ENCODE results near the gene TCERG1. TPM values are rescaled to one million over a fixed set of nuclear protein-coding genes. Genes with fewer than 3 reads are reported as not detected.

TCERG1 gene
- 30.6 and 42.5 TPM in 2 replicates for total RNA-seq

DNA sequence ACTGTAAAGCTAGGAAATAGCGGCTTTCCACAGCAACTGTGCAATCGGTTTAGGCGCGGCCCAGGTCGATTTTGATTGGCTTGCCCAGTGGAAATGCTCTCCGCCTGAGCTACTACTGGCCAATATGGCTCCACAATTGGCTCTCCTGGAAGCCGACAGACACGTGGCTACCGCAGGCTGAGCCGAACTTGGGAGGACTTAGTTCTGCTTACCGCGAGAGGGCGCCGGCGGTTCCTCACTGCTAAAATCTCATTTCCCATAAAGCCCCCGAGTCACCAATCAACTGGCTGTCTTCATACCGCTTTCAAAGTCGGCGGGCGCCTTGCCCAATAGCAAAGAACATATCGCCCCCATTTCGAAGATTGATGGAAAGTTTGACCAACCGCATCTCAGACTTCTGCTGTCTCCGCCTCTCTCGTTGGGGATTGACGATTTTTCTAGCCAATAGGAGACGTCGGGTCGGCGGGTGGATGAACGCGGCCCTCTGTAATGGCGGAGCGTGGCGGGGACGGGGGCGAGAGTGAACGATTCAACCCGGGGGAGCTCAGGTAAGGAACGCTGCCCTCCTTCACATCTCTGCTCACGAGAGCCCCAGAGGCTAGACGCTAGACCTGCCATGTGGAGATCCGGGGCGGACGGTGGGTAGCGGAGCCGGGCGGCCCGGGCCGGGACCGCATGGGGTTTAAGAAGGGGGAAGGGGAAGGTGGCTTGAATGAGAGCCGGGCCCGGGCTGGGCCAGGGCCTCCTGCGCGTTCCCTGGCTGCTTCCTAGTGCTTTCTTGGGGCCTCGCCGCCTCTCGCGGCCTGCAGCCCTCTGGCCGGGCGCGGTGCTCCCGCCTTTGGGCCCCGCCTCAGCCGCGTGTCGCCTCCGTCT is at the start of gene TCERG1:
Gene TCERG1, plus strand, starts transcription at position 473 of the 873 bp plus-strand sequence. Its CDS starts 17 bp downstream, at position 490.
- peak; percentile 100 for DNase-seq (ENCODE audit: low read depth, low spot score)

DNA sequence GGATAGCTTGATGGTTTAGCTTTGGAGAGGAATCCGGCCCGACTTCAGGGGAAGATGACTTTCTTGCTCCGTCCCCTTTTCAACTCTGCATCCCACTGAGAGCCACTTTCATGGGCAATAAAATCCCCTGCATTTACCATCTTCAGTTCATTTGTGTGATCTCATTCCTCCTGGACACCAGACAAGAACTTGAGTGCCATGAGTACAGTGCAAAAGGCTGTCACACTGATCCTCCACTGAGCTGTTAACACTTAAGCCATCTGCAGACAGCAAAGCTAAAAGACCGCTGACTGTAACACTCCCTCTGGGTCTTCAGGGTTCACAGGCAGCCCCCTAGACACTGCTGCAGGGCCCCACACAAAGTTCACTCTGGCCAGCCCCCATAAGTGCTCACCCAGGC is 48.3 kb upstream of the TCERG1 start:
- DNase-seq (ENCODE audit: low read depth, low spot score): no peak

DNA sequence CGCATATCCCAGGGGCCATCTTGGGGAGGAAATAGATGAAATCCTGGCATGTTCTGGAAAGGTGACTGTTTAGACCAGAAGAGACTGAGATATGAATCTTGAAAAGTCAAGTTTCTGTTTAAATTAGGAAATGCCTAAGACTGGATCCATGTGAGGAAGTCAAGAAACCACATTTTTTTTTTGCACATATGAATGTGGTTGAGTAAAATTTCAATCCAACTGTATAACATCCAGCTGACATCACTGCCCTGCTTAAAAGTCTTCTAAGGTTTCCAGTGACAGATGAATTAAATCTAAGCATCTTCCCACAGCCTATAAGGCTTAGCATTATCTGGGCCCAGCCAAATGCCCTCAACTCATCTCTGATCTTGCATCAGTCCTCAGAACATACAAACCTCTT is 47.7 kb upstream of the TCERG1 start:
- no peak for DNase-seq (ENCODE audit: low read depth, low spot score)

DNA sequence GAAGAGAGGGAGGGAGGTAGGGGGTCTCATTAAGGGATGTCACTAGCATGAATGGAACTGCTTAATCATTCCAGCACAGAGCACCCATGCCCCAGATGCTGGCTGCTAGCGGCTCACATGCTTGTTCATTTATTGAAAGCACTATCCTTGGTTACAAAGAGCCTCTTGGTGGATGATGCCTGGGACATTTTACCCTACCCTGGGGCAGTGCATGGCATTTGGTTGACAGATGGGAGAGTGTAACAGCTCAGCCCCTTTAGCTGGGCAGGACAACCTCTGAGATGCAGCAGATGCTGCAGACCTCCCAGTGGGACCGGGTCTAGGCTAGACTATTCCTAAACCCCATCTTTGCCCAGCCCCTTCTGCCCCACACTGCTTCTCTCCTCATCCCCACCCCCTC is 46.9 kb upstream of the TCERG1 start:
- DNase-seq (ENCODE audit: low read depth, low spot score): no peak

DNA sequence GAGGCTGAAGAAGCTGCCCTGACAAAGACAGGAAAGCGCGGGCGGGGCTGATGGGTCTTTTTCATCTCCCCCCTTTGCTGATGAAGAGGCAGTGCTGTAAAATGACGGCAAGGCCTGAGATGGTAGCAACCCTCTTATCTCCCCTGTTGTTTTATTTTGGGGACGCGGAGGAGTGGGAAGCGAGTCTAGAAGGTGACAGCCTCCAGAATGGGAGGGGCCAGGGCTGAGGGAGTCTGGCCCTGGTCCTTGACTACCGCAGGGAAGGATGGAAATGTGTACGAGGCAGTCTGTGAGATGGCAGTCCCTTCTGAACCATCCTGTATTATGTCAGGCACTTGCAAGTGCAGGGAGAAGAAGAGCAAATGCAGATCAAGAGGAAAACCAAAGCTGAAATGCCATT is 46.1 kb upstream of the TCERG1 start:
- no peak for DNase-seq (ENCODE audit: low read depth, low spot score)

DNA sequence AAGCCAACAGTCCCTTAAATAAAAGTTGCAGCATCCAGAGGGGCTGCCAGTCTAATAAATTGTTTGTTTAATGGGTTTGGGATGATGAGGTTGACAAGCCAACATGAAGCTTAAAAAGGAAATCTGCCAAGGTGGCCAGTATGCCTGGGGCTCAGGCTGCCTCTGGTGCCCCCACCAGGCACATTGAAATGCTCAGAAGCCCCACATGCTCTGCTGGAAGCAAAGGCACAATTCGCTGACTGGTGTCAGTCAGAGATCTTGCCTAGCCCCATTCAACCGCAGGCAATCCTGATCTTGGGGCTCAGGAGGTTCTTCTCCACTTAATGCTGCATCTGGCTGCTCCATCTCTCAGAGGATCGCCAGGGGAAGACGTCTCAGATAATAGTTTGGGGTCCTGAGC is 44.2 kb upstream of the TCERG1 start:
- no peak for DNase-seq (ENCODE audit: low read depth, low spot score)

DNA sequence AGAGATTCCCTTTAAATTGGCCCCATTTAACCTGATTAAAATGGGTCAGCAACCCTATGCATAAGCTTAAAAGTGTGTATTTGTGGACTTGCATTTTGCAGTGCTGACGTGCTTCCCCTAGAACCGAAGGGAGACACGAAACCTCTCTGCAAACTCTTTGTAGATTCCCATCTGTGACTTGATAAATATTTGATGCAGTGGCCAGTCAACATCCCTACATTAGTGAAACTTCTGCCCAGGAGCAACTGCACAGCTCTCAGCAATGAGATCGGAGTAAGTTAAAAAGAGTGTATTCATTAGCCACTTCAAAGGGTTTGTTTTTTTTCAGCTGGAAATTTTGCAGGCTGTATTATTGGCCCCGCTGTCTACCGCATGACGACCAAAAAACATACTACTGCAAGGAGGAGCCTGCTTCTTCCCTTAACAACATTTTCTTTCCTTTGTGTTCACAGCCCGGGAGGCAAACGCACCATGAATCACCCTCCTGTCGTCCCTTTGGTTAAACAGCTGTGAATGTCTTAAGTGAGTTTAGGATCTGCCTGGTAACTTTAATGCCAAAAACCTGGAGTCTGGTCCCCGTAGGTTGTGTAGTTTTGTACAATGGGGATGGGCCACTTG is 38.0 kb upstream of the TCERG1 start:
- DNase-seq (ENCODE audit: low read depth, low spot score): no peak

DNA sequence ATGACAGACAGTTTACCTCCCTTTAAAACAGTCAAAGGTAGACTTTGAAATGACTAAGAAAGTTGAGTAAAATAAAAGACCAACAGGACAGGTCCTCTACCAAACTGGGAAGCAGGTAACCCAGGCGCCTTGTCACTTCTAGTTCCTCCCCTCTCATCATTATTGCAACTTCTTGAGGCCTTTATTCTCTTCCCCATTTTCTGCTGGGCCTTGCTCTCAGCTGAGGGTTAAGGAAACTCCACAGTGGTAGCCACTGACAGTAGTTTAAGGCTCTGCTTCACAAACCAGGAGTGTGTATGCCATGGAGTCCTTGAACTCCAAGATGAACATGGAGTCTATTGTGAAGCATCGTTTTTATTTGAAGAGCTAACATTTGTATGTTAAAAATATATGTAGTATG is 36.9 kb upstream of the TCERG1 start:
- no peak for DNase-seq (ENCODE audit: low read depth, low spot score)

DNA sequence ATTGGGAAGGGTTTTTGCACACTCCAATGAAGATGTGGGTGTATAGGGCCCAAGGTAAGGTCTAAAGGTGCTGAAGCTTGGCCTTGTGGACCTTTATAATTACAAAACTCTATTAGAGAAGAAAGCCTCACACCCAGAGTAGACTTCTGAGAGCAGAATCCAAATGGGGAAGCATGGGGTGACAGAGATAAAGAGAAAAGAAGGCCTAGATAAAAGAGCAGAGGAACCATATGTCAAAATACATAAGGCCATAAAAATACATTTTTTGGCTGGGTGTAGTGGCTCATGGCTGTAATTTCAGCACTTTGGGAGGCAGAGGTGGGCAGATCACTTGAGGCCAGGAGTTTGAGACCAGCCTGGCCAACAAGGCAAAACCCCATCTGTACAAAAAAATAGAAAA is 27.4 kb upstream of the TCERG1 start:
- no peak for DNase-seq (ENCODE audit: low read depth, low spot score)

DNA sequence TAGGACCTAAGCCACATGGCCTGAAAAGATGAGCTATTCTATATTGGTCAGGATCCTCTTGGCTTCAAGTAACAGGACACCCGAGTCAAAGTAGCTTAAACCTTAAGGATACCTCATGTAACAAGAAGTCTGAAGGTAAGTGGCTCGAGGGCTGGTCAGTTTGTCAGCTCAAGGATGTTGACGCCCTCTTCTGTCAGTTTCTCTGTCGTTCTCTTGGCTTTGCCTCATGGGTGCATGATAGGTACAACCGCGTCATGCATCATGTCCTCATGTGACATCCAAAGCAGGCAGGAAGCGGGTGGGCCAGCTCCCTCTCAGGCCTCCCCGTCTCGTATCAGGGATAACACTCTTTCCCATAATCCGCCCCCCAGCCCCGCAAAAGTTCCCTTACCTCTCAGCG is 22.1 kb upstream of the TCERG1 start:
- DNase-seq (ENCODE audit: low read depth, low spot score): no peak

DNA sequence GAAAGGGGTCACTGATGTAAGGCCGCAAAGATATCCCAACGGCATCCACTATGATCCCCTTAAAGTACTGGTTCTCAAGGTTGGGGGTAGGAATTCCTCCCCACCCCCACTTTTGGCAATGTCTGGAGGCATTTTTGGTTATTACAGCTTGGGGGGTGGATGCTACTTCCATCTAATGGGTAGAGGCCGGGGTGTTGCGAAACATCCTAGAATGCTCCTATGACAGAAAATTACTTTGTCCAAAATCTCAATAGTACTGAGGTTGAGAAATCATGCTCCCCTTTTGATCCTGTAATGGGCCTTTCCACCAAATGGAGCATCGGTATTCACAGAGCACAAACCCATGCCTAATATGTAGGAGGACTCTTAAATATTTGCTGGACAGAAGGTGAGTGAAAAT is 20.8 kb upstream of the TCERG1 start:
- no peak for DNase-seq (ENCODE audit: low read depth, low spot score)

DNA sequence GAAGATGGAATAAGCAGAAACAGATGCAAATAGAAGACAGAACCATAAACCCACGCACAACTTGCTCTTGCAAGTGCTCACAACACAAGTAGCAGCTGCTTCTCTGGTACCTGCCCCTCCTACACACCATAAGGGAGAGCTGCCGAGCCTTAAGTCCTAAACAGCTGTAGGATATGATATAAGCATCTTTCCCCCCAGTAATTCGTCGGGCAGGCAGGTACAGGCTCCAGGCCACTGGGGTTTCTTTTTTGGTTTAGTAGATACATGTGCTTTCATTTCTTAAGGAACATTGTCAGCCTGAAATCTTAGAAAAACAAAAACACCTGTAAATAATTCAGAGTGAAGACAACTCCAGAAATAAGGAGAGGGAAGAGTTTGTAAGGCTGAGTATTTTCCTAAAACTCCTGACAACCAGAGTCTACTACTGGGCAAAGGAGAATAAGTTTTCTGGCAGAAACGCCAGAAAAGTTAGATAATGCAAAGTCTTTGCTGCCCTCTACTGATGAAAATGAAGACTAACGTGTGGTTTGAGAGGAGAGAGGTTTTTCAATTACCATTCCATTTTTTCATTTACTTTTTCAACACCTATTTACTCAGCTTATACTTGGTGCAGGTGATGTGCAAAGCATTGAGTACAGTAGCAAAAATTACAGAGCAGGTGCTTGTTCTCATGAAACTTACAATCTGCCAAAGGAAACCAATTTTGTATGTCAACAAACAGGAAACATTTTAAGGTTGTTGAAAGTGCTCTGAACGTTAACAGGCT is 20.1 kb upstream of the TCERG1 start:
- DNase-seq (ENCODE audit: low read depth, low spot score): no peak

DNA sequence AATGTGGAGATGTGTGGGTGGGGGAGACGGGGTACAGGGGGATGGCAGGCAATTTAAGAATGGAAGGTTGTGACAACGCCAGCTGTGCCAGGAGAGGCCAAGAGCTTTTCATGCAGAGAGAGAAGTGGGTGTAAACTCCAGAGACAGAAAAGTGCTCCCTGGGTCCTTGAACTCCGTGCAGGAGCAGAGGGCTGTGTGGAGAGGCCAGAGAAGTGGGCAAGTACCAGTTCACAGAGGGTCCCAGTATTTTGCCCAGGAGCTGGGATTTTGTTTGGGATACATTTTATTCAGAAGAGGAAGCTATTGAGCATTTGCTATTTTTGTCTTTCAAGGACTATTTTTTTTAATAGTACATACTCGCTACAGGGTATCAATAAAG is 19.5 kb upstream of the TCERG1 start:
- DNase-seq (ENCODE audit: low read depth, low spot score): no peak

DNA sequence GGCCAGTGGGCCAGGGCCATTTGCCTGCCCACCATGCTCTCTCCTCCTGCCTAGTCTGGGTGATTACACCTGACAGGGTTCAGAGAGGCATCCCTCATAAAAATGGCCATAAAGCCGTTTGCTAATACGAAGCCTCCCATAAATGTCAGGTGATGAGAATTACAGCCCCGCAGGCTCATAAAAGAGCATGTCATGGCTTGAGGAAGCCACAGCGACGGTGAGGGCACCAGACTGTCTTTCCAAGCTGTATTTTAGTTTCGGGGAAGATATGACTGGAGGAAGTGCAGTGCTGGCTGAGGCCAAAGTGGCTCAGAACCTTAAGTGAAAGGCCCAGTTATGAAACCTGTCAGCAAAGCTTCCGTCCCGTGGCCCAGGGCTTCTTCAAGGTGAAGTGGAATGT is 18.5 kb upstream of the TCERG1 start:
- no peak for DNase-seq (ENCODE audit: low read depth, low spot score)

DNA sequence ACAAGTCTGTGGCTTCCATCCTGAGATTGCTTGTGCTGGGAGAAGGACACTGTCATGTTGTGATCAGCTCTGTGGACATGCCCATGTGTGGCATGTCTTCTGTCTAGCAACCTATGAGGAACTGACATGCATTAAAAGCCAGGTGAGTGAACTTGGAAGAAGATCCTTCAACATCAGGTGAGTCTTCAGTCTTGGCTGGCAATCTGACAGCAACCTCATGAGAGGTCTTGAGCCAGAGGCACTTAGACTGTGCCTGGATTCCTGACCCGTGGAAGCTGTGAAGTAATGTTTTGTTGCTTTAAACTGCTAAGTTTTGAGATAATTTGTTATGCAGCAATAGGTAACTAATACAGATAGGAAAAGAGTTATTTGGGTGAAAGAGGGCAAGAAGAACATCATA is 6.8 kb upstream of the TCERG1 start:
- no peak for DNase-seq (ENCODE audit: low read depth, low spot score)

DNA sequence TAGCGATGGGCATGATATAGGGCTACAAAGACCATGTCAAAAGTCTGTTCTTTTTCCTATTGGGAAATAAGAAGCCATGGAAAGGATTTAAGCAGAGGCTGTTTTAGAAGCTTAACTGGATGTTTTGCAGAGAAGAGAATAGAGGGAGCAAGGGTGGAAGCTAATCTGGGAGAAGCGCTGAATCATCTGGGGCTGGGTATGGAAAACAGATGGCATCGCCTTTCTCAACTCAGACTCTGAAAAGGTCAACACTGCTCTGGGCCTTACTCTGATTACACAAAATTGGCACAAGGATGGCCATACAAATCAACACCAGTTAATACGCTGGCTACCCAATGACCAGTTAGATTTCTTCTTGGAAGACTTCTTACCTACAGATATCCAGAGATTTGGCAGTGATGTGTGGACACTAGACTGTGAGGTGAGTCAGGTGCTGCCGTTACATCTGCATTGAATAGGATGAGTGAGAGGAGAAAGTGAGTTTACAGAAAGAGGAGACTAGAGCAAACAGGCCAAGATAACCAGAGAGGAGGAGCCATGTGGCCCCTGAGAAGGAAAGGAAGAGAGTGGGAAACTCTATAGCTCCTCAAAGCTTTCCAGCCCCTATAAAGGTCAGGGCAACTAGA is 6.2 kb upstream of the TCERG1 start:
- DNase-seq (ENCODE audit: low read depth, low spot score): no peak

DNA sequence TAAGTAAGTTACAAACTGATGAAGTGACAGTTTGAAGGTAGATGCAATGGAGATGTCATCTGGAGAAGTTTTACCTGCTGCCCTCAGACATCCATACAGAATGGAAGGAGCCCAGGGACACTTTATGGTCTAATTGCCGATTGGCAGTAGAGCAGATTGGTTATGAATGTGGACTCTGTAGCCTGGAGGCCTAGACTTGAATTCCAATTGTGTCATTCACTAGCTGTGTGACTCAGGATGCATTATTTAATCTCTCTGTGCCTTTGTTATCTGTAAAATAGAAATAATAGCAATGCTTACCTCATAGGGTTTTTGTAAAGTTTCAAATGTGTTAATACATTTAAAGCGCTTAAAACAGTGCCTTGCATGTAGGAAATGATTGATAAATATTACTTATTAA is 5.2 kb upstream of the TCERG1 start:
- DNase-seq (ENCODE audit: low read depth, low spot score): no peak

DNA sequence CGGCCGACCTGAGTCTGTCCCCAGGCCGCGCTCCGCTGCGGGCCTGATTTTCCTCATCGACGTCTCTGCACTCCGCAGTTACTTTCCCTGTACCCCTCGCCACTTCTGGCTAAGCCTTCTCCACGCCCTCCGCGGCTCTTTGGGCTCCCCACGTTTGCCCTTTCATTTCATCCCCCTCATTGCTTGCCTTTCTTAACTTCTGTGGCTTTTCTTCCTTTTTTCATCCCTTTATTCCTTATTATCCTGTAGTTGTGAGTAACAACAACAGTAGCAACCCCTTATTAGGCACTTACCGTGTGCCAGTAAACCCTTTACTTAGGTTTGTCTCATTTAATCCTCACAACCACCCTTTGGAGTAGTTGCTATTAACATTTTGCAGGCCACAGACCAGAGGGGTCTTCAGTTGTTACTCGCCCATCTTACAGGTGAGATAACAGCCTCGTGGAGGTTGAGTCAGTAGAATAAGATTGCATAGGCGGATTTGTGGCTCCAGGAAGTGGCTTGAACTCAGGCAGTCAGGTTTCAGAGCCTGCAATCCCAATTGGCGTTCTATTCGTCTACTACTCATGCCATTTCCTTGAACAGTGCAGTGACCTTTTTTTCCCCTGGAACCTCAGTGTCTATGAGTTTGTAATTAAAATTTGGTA is 724 bp downstream of the TCERG1 start:
- DNase-seq (ENCODE audit: low read depth, low spot score): no peak

DNA sequence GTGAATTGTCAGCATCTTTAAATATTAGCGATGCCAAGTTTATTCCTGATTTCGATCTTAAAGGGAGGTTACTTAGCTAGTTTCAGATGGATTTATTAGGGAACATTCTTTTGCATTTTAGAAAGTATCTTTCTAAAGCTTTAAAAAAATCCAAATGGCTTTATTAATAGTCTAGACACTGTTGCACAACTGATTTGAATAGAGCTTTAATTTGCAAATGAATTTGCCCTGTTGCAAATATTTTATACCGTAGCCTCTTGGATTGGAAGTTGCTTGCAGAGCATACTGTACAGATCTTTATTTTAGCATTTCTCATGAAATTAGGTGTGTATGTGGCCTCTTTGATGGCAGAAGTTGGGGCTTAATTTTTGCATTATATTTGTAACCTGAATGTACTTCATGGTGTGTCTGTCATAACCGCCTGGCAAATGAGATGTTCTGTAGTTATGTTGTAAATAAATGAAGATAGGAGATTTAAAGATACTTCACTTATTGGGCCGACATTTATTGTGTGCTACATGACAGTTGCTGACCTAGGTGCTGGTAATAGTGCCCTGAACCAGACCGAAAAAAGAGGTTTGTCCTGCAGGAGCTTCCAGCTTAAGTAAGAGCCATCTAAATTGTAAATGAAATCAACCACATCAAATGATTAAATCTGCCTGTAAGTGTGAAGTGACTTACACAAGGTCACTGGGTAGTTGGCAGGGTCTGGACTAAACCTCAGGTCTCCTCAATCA is 1.8 kb downstream of the TCERG1 start:
- no peak for DNase-seq (ENCODE audit: low read depth, low spot score)

DNA sequence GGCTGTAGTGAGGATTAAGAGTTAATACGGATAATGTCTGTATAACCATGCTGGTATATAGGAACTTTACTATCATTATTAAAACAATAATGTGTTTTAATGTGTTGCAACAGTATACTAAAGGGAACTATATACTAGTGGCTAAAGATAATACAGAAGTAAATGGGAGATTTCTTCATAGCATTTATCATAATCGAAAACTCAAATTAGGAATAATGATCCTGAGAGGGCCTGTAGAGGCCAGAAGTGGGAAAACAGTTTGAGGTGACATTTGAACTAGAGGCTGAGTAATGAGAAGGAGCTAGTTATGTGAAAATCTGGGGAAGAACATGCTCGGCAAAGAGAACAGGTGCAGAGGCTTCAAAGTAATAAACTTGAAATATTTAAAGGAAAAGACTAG is 2.9 kb downstream of the TCERG1 start:
- DNase-seq (ENCODE audit: low read depth, low spot score): no peak

DNA sequence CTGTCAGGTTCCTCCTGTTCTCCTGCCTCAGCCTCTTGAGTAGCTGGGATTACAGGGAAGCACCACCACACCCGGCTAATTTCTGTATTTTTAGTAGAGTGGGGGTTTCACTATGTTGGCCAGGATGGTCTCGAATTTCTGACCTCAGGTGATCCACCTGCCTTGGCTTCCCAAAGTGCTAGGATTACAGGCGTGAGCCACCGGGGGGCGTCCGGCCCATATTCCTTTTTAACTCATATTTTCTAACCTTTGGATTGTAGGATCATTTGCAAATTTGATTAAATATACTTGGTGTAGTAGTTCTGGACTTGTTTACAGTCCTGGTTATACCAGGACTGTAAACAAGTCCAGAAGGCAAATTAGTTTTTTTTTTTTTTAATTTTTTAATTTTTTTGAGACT is 4.3 kb downstream of the TCERG1 start:
- no peak for DNase-seq (ENCODE audit: low read depth, low spot score)

All from pulmonary artery endothelial cell (primary cell).